IMR-90 (cell line): ENCODE measurements around the gene TEX261. TPM values are rescaled to one million over a fixed set of nuclear protein-coding genes. Genes with fewer than 3 reads are reported as not detected.

Experiments
- ATAC-seq: fragments of 200-7000 bp; cut with Tn5 transposase; 2 replicates; pipeline ENCODE4 v1.9.1; 2020; ENCODE audit warnings: low read depth, mild to moderate bottlenecking, moderate library complexity
- BruUV-seq: library from RNA; stranded (reverse); fragments of 400-500 nt; replicated peaks from 2 replicates; lab custom pipeline; 2021; lab: Mats Ljungman, UMichigan
- CTCF ChIA-PET: fragments of 300-600 bp; formaldehyde crosslinking; extraction: SDS; loops from one replicate; lab custom pipeline; 2021; ENCODE audit warnings: antibody characterized with exemption; lab: Yijun Ruan, JAX
- POLR2A ChIA-PET: fragments of 300-600 bp; sonication (Branson Sonifier 250); formaldehyde crosslinking; loops from one replicate; lab custom pipeline; 2022; ENCODE audit warnings: antibody characterized with exemption; ENCODE audit not compliant: unreplicated experiment; lab: Charles Lee
- DNase-seq: peaks from one replicate; pipeline ENCODE4 v3.0.0; 2013
- H2AFZ ChIP-seq: replicated peaks from 2 replicates; pipeline ENCODE3; 2013; ENCODE audit warnings: low read length, mild to moderate bottlenecking; ENCODE audit not compliant: poor library complexity
- H2AK5ac ChIP-seq: 2 replicates; pipeline ENCODE4 v1.6.1; 2013; ENCODE audit warnings: low read depth, low read length, inconsistent platforms
- H2AK9ac ChIP-seq: replicated peaks from 2 replicates; pipeline ENCODE3; 2013; ENCODE audit warnings: mild to moderate bottlenecking, low read depth, low read length, moderate library complexity; ENCODE audit not compliant: poor library complexity
- H2BK120ac ChIP-seq: 2 replicates; pipeline ENCODE4 v1.6.1; 2013; ENCODE audit warnings: low read depth, low read length, inconsistent platforms
- H2BK15ac ChIP-seq: 3 replicates; pipeline ENCODE4 v1.6.1; 2013; ENCODE audit warnings: low read depth, low read length, inconsistent platforms
- H2BK20ac ChIP-seq: 2 replicates; pipeline ENCODE4 v1.6.1; 2013; ENCODE audit warnings: low read depth, mild to moderate bottlenecking, inconsistent platforms, low read length, moderate library complexity
- H2BK5ac ChIP-seq: 2 replicates; pipeline ENCODE4 v1.6.1; 2013; ENCODE audit warnings: mild to moderate bottlenecking, low read depth, low read length, inconsistent platforms; ENCODE audit not compliant: poor library complexity, severe bottlenecking
- H3K14ac ChIP-seq: replicated peaks from 2 replicates; pipeline ENCODE4 v1.6.1; 2013; ENCODE audit warnings: low read depth, low read length, inconsistent platforms
- H3K18ac ChIP-seq: 2 replicates; pipeline ENCODE4 v1.6.1; 2013; ENCODE audit warnings: low read depth, low read length, control low read depth
- H3K23ac ChIP-seq: 2 replicates; pipeline ENCODE4 v1.6.1; 2013; ENCODE audit warnings: low read depth, low read length, inconsistent platforms
- H3K27ac ChIP-seq: 2 replicates; pipeline ENCODE4 v1.5.1; 2013; ENCODE audit warnings: mild to moderate bottlenecking, control low read depth, low read length; ENCODE audit not compliant: insufficient read depth
- H3K27me3 ChIP-seq: 2 replicates; pipeline ENCODE4 v1.6.1; 2013; ENCODE audit warnings: low read length; ENCODE audit not compliant: control insufficient read depth, insufficient read depth
- H3K36me3 ChIP-seq: 2 replicates; pipeline ENCODE4 v1.6.1; 2013; ENCODE audit warnings: low read length, mixed read lengths; ENCODE audit not compliant: control insufficient read depth, insufficient read depth
- H3K4ac ChIP-seq: 2 replicates; pipeline ENCODE4 v1.6.1; 2013; ENCODE audit warnings: low read depth, low read length, inconsistent platforms
- H3K4me1 ChIP-seq: 2 replicates; pipeline ENCODE4 v1.6.1; 2013; ENCODE audit warnings: low read length, mixed read lengths; ENCODE audit not compliant: control insufficient read depth, insufficient read depth
- H3K4me2 ChIP-seq: 2 replicates; pipeline ENCODE4 v1.6.1; 2013; ENCODE audit warnings: low read depth, mild to moderate bottlenecking, control low read depth, low read length, moderate library complexity
- H3K4me3 ChIP-seq: 2 replicates; pipeline ENCODE4 v1.5.1; 2013; ENCODE audit warnings: low read depth, mild to moderate bottlenecking, control low read depth, low read length, moderate library complexity; ENCODE audit not compliant: insufficient read depth
- H3K56ac ChIP-seq: 2 replicates; pipeline ENCODE4 v1.6.1; 2013; ENCODE audit warnings: low read length, inconsistent platforms; ENCODE audit not compliant: insufficient read depth; ENCODE audit errors: extremely low read depth
- H3K79me1 ChIP-seq, 2 experiments: 2 replicates each; pipeline ENCODE4 v1.6.1; 2013; ENCODE audit warnings: low read length in 2 of 2, inconsistent platforms in 1 of 2, low read depth in 1 of 2
- H3K9ac ChIP-seq: 2 replicates; pipeline ENCODE4 v1.6.1; 2013; ENCODE audit warnings: low read depth, low read length, control low read depth
- H3K9me1 ChIP-seq: 2 replicates; pipeline ENCODE4 v1.6.1; 2013; ENCODE audit warnings: low read length, inconsistent platforms; ENCODE audit not compliant: insufficient read depth
- H3K9me3 ChIP-seq: 2 replicates; pipeline ENCODE4 v1.6.1; 2013; ENCODE audit warnings: low read length; ENCODE audit not compliant: control insufficient read depth, insufficient read depth
- H4K20me1 ChIP-seq: 2 replicates; pipeline ENCODE4 v1.6.1; 2013; ENCODE audit warnings: low read length, inconsistent platforms; ENCODE audit not compliant: insufficient read depth
- H4K5ac ChIP-seq: 2 replicates; pipeline ENCODE4 v1.6.1; 2013; ENCODE audit warnings: mild to moderate bottlenecking, low read depth, low read length, control low read depth
- H4K8ac ChIP-seq, 2 experiments: 2 replicates each; pipeline ENCODE4 v1.6.1; 2013; ENCODE audit warnings: low read depth in 2 of 2, low read length in 2 of 2, control low read depth in 1 of 2, inconsistent platforms in 1 of 2
- H4K91ac ChIP-seq: 2 replicates; pipeline ENCODE4 v1.6.1; 2013; ENCODE audit warnings: low read depth, low read length, inconsistent platforms; ENCODE audit not compliant: insufficient read depth
- BHLHE40 ChIP-seq: fragments of 150-350 bp; IDR thresholded peaks from 2 replicates; pipeline ENCODE4 v1.6.1; 2016; ENCODE audit warnings: mild to moderate bottlenecking, low read depth, low read length
- CEBPB ChIP-seq: IDR thresholded peaks from 2 replicates; pipeline ENCODE4 v1.6.1; 2012; ENCODE audit warnings: low read depth, low read length, improper control_type of control experiment
- CHD1 ChIP-seq: IDR thresholded peaks from 2 replicates; pipeline ENCODE4 v1.6.1; 2012; ENCODE audit warnings: low read depth, low read length, improper control_type of control experiment
- ELK1 ChIP-seq: fragments of 150-350 bp; IDR thresholded peaks from 2 replicates; pipeline ENCODE4 v1.6.1; 2016; ENCODE audit warnings: low read depth, mild to moderate bottlenecking, low read length, moderate library complexity, borderline replicate concordance
- FOS ChIP-seq: fragments of 150-350 bp; IDR thresholded peaks from 2 replicates; pipeline ENCODE4 v1.6.1; 2016; ENCODE audit warnings: low read depth, low read length
- MAFK ChIP-seq: IDR thresholded peaks from 2 replicates; pipeline ENCODE4 v1.6.1; 2012; ENCODE audit warnings: low read depth, low read length, improper control_type of control experiment
- MAZ ChIP-seq: IDR thresholded peaks from 2 replicates; pipeline ENCODE4 v1.6.1; 2012; ENCODE audit warnings: low read depth, mild to moderate bottlenecking, low read length, improper control_type of control experiment, moderate library complexity, borderline replicate concordance
- MXI1 ChIP-seq: IDR thresholded peaks from 2 replicates; pipeline ENCODE4 v1.6.1; 2012; ENCODE audit warnings: low read depth, mild to moderate bottlenecking, low read length, moderate library complexity, borderline replicate concordance
- NFE2L2 ChIP-seq: fragments of 150-350 bp; IDR thresholded peaks from 2 replicates; pipeline ENCODE4 v1.6.1; 2016; ENCODE audit warnings: low read depth, mild to moderate bottlenecking, low read length
- POLR2A ChIP-seq: IDR thresholded peaks from 2 replicates; pipeline ENCODE4 v1.6.1; 2012; ENCODE audit warnings: mild to moderate bottlenecking, low read depth, low read length
- RAD21 ChIP-seq: IDR thresholded peaks from 2 replicates; pipeline ENCODE4 v1.6.1; 2012; ENCODE audit warnings: low read length, improper control_type of control experiment
- RCOR1 ChIP-seq: IDR thresholded peaks from 2 replicates; pipeline ENCODE4 v1.6.1; 2012; ENCODE audit warnings: mild to moderate bottlenecking, low read length, improper control_type of control experiment; ENCODE audit not compliant: insufficient replicate concordance
- RFX5 ChIP-seq: IDR thresholded peaks from 2 replicates; pipeline ENCODE4 v1.8.0; 2012; ENCODE audit warnings: low read depth, mild to moderate bottlenecking, low read length, moderate library complexity
- SMC3 ChIP-seq: fragments of 150-350 bp; IDR thresholded peaks from 2 replicates; pipeline ENCODE4 v1.6.1; 2016; ENCODE audit warnings: low read depth, mild to moderate bottlenecking, antibody characterized with exemption, low read length, moderate library complexity
- USF2 ChIP-seq: fragments of 150-350 bp; IDR thresholded peaks from 2 replicates; pipeline ENCODE4 v1.6.1; 2017; ENCODE audit warnings: mild to moderate bottlenecking, antibody characterized with exemption, low read length, low read depth
- WGBS, 2 experiments: methylation state at CpG; one replicate each; pipeline versions ENCODE4 v1.1.5 to v1.1.7; 2013; ENCODE audit warnings: missing lambda C conversion rate in 2 of 2; ENCODE audit not compliant: insufficient read length in 1 of 2; ENCODE audit errors: extremely low coverage in 2 of 2; 5-methylcytosine and 5-hydroxymethylcytosine counted together
- dilution Hi-C: fragments of 300-500 bp; cut with HindIII; formaldehyde crosslinking; loops from one replicate; pipeline ENCODE4 v1.14.3; 2018; ENCODE audit warnings: low sequenced_read_pairs; ENCODE audit not compliant: unreplicated experiment
- in situ Hi-C: fragments of 300-500 bp; cut with MboI; formaldehyde crosslinking; loops from 3 replicates; pipeline ENCODE4 v1.14.3; 2019; ENCODE audit warnings: low sequenced_read_pairs, inconsistent platforms, mixed read lengths
- intact Hi-C: fragments of 100-400 bp; cut with micrococcal nuclease; formaldehyde crosslinking; loops from 2 replicates; pipeline ENCODE4 v1.10.0; 2022
- polyA plus RNA-seq, 3 experiments: library from polyadenylated mRNA; depleted of rRNA; stranded (reverse); fragments of >200 nt; gene quantifications; 2 replicates each; pipeline ENCODE4 v1.2.3, GENCODE V29; 2012; ENCODE audit warnings: low replicate concordance in 1 of 3
- total RNA-seq: library from RNA; depleted of rRNA; stranded (reverse); fragments of >200 nt; gene quantifications from 2 replicates; pipeline ENCODE4 v1.2.3, GENCODE V29; 2012

TEX261 gene
- total and polyA plus RNA-seq, 2 of the 4 experiments (the other 2 are of a cell fraction) = 26.3 to 69.8 TPM

- Histone ChIP-seq H2BK120ac (no peak overlapping the region), H3K23ac (no peak overlapping the region), H3K4me3 (no peak overlapping the region), H4K20me1 (peaks cover 5% of the 10 kb centered on the region; the same call in 1 of the 2 replicates), H3K14ac (no peak overlapping the region), H2BK15ac (no peak overlapping the region), H3K27ac (no peak overlapping the region), H2AFZ (no peak overlapping the region), H3K36me3 (peaks cover 12% of the 10 kb centered on the region), H2BK20ac (no peak overlapping the region), H3K9ac (no peak overlapping the region), H2AK9ac (no peak overlapping the region), H4K8ac (no peak overlapping the region), H3K9me3 (no peaks in the 10 kb centered on the region), H3K4me2 (no peak overlapping the region), H3K4me1 (peaks cover 2% of the 10 kb centered on the region; the same call in 1 of the 2 replicates), H2BK5ac (no peak overlapping the region), H3K56ac (no peak overlapping the region), H3K79me1 (no peaks in the 10 kb centered on the region; a peak in 1 of 4 replicates), H4K91ac (no peak overlapping the region), H4K5ac (no peak overlapping the region), H3K18ac (no peak overlapping the region), H3K9me1 (0 out of 2 replicates have a peak, but pooled peaks cover 4% of the 10 kb centered on the region), H2AK5ac (no peak overlapping the region), H3K4ac (no peak overlapping the region), H3K27me3 (no peaks in the 10 kb centered on the region)
- CTCF ChIA-PET = no interaction called here
- DNase-seq = no peak
- in situ Hi-C loops = loop anchor here (10.0 kb wide), 1 partner anchor 687 kb away; the partner anchor contains the start of gene SNRPG
- BruUV-seq = no TSS peak
- POLR2A ChIA-PET = no interaction called here
- dilution Hi-C loops = no loop called here
- WGBS, 2 experiments = 87% methylated on average over 3 of the region's 14 CpGs; no CpG with 5 or more reads in 1 of the 2 experiments
- intact Hi-C loops = no loop called here
- ATAC-seq = no peak
- TF ChIP-seq USF2 = no peak
- no peak for TF ChIP-seq RFX5
- no peak for TF ChIP-seq BHLHE40
- no peak for TF ChIP-seq CEBPB
- no peak for TF ChIP-seq MAZ
- TF ChIP-seq MAFK = no peak
- TF ChIP-seq FOS = no peak
- TF ChIP-seq POLR2A = no peak
- TF ChIP-seq SMC3 = no peak
- TF ChIP-seq RCOR1 = no peak
- TF ChIP-seq RAD21 = no peak
- TF ChIP-seq CHD1 = no peak
- no peak for TF ChIP-seq MXI1
- TF ChIP-seq NFE2L2 = no peak
- no peak for TF ChIP-seq ELK1
These were observed 12.5 kb downstream of the TEX261 start for GRCh38 chr2:70981866-70982810.
